IMR-90 (cell line): ENCODE data around the gene PRKN. TPM values are rescaled to one million over a fixed set of nuclear protein-coding genes. Genes with fewer than 3 reads are reported as not detected.

Experiments used
- ATAC-seq: fragments of 200-7000 bp; cut with Tn5 transposase; 2 replicates; pipeline ENCODE4 v1.9.1; 2020; ENCODE audit warnings: low read depth, mild to moderate bottlenecking, moderate library complexity
- BruUV-seq: library from RNA; stranded (reverse); fragments of 400-500 nt; replicated peaks from 2 replicates; lab custom pipeline; 2021; lab: Mats Ljungman, UMichigan
- CTCF ChIA-PET: fragments of 300-600 bp; formaldehyde crosslinking; extraction: SDS; loops from one replicate; lab custom pipeline; 2021; ENCODE audit warnings: antibody characterized with exemption; lab: Yijun Ruan, JAX
- POLR2A ChIA-PET: fragments of 300-600 bp; sonication (Branson Sonifier 250); formaldehyde crosslinking; loops from one replicate; lab custom pipeline; 2022; ENCODE audit warnings: antibody characterized with exemption; ENCODE audit not compliant: unreplicated experiment; lab: Charles Lee
- DNase-seq: peaks from one replicate; pipeline ENCODE4 v3.0.0; 2013
- H2AFZ ChIP-seq: replicated peaks from 2 replicates; pipeline ENCODE3; 2013; ENCODE audit warnings: low read length, mild to moderate bottlenecking; ENCODE audit not compliant: poor library complexity
- H2AK5ac ChIP-seq: 2 replicates; pipeline ENCODE4 v1.6.1; 2013; ENCODE audit warnings: low read depth, low read length, inconsistent platforms
- H2AK9ac ChIP-seq: replicated peaks from 2 replicates; pipeline ENCODE3; 2013; ENCODE audit warnings: mild to moderate bottlenecking, low read depth, low read length, moderate library complexity; ENCODE audit not compliant: poor library complexity
- H2BK120ac ChIP-seq: 2 replicates; pipeline ENCODE4 v1.6.1; 2013; ENCODE audit warnings: low read depth, low read length, inconsistent platforms
- H2BK15ac ChIP-seq: 3 replicates; pipeline ENCODE4 v1.6.1; 2013; ENCODE audit warnings: low read depth, low read length, inconsistent platforms
- H2BK20ac ChIP-seq: 2 replicates; pipeline ENCODE4 v1.6.1; 2013; ENCODE audit warnings: low read depth, mild to moderate bottlenecking, inconsistent platforms, low read length, moderate library complexity
- H2BK5ac ChIP-seq: 2 replicates; pipeline ENCODE4 v1.6.1; 2013; ENCODE audit warnings: mild to moderate bottlenecking, low read depth, low read length, inconsistent platforms; ENCODE audit not compliant: poor library complexity, severe bottlenecking
- H3K14ac ChIP-seq: replicated peaks from 2 replicates; pipeline ENCODE4 v1.6.1; 2013; ENCODE audit warnings: low read depth, low read length, inconsistent platforms
- H3K18ac ChIP-seq: 2 replicates; pipeline ENCODE4 v1.6.1; 2013; ENCODE audit warnings: low read depth, low read length, control low read depth
- H3K23ac ChIP-seq: 2 replicates; pipeline ENCODE4 v1.6.1; 2013; ENCODE audit warnings: low read depth, low read length, inconsistent platforms
- H3K27ac ChIP-seq: 2 replicates; pipeline ENCODE4 v1.5.1; 2013; ENCODE audit warnings: mild to moderate bottlenecking, control low read depth, low read length; ENCODE audit not compliant: insufficient read depth
- H3K27me3 ChIP-seq: 2 replicates; pipeline ENCODE4 v1.6.1; 2013; ENCODE audit warnings: low read length; ENCODE audit not compliant: control insufficient read depth, insufficient read depth
- H3K36me3 ChIP-seq: 2 replicates; pipeline ENCODE4 v1.6.1; 2013; ENCODE audit warnings: low read length, mixed read lengths; ENCODE audit not compliant: control insufficient read depth, insufficient read depth
- H3K4ac ChIP-seq: 2 replicates; pipeline ENCODE4 v1.6.1; 2013; ENCODE audit warnings: low read depth, low read length, inconsistent platforms
- H3K4me1 ChIP-seq: 2 replicates; pipeline ENCODE4 v1.6.1; 2013; ENCODE audit warnings: low read length, mixed read lengths; ENCODE audit not compliant: control insufficient read depth, insufficient read depth
- H3K4me2 ChIP-seq: 2 replicates; pipeline ENCODE4 v1.6.1; 2013; ENCODE audit warnings: low read depth, mild to moderate bottlenecking, control low read depth, low read length, moderate library complexity
- H3K4me3 ChIP-seq: 2 replicates; pipeline ENCODE4 v1.5.1; 2013; ENCODE audit warnings: low read depth, mild to moderate bottlenecking, control low read depth, low read length, moderate library complexity; ENCODE audit not compliant: insufficient read depth
- H3K56ac ChIP-seq: 2 replicates; pipeline ENCODE4 v1.6.1; 2013; ENCODE audit warnings: low read length, inconsistent platforms; ENCODE audit not compliant: insufficient read depth; ENCODE audit errors: extremely low read depth
- H3K79me1 ChIP-seq, 2 experiments: 2 replicates each; pipeline ENCODE4 v1.6.1; 2013; ENCODE audit warnings: low read length in 2 of 2, inconsistent platforms in 1 of 2, low read depth in 1 of 2
- H3K9ac ChIP-seq: 2 replicates; pipeline ENCODE4 v1.6.1; 2013; ENCODE audit warnings: low read depth, low read length, control low read depth
- H3K9me1 ChIP-seq: 2 replicates; pipeline ENCODE4 v1.6.1; 2013; ENCODE audit warnings: low read length, inconsistent platforms; ENCODE audit not compliant: insufficient read depth
- H3K9me3 ChIP-seq: 2 replicates; pipeline ENCODE4 v1.6.1; 2013; ENCODE audit warnings: low read length; ENCODE audit not compliant: control insufficient read depth, insufficient read depth
- H4K20me1 ChIP-seq: 2 replicates; pipeline ENCODE4 v1.6.1; 2013; ENCODE audit warnings: low read length, inconsistent platforms; ENCODE audit not compliant: insufficient read depth
- H4K5ac ChIP-seq: 2 replicates; pipeline ENCODE4 v1.6.1; 2013; ENCODE audit warnings: mild to moderate bottlenecking, low read depth, low read length, control low read depth
- H4K8ac ChIP-seq, 2 experiments: 2 replicates each; pipeline ENCODE4 v1.6.1; 2013; ENCODE audit warnings: low read depth in 2 of 2, low read length in 2 of 2, control low read depth in 1 of 2, inconsistent platforms in 1 of 2
- H4K91ac ChIP-seq: 2 replicates; pipeline ENCODE4 v1.6.1; 2013; ENCODE audit warnings: low read depth, low read length, inconsistent platforms; ENCODE audit not compliant: insufficient read depth
- BHLHE40 ChIP-seq: fragments of 150-350 bp; IDR thresholded peaks from 2 replicates; pipeline ENCODE4 v1.6.1; 2016; ENCODE audit warnings: mild to moderate bottlenecking, low read depth, low read length
- CEBPB ChIP-seq: IDR thresholded peaks from 2 replicates; pipeline ENCODE4 v1.6.1; 2012; ENCODE audit warnings: low read depth, low read length, improper control_type of control experiment
- CHD1 ChIP-seq: IDR thresholded peaks from 2 replicates; pipeline ENCODE4 v1.6.1; 2012; ENCODE audit warnings: low read depth, low read length, improper control_type of control experiment
- FOS ChIP-seq: fragments of 150-350 bp; IDR thresholded peaks from 2 replicates; pipeline ENCODE4 v1.6.1; 2016; ENCODE audit warnings: low read depth, low read length
- MAFK ChIP-seq: IDR thresholded peaks from 2 replicates; pipeline ENCODE4 v1.6.1; 2012; ENCODE audit warnings: low read depth, low read length, improper control_type of control experiment
- MAZ ChIP-seq: IDR thresholded peaks from 2 replicates; pipeline ENCODE4 v1.6.1; 2012; ENCODE audit warnings: low read depth, mild to moderate bottlenecking, low read length, improper control_type of control experiment, moderate library complexity, borderline replicate concordance
- MXI1 ChIP-seq: IDR thresholded peaks from 2 replicates; pipeline ENCODE4 v1.6.1; 2012; ENCODE audit warnings: low read depth, mild to moderate bottlenecking, low read length, moderate library complexity, borderline replicate concordance
- NFE2L2 ChIP-seq: fragments of 150-350 bp; IDR thresholded peaks from 2 replicates; pipeline ENCODE4 v1.6.1; 2016; ENCODE audit warnings: low read depth, mild to moderate bottlenecking, low read length
- POLR2A ChIP-seq: IDR thresholded peaks from 2 replicates; pipeline ENCODE4 v1.6.1; 2012; ENCODE audit warnings: mild to moderate bottlenecking, low read depth, low read length
- RAD21 ChIP-seq: IDR thresholded peaks from 2 replicates; pipeline ENCODE4 v1.6.1; 2012; ENCODE audit warnings: low read length, improper control_type of control experiment
- RCOR1 ChIP-seq: IDR thresholded peaks from 2 replicates; pipeline ENCODE4 v1.6.1; 2012; ENCODE audit warnings: mild to moderate bottlenecking, low read length, improper control_type of control experiment; ENCODE audit not compliant: insufficient replicate concordance
- RFX5 ChIP-seq: IDR thresholded peaks from 2 replicates; pipeline ENCODE4 v1.8.0; 2012; ENCODE audit warnings: low read depth, mild to moderate bottlenecking, low read length, moderate library complexity
- SMC3 ChIP-seq: fragments of 150-350 bp; IDR thresholded peaks from 2 replicates; pipeline ENCODE4 v1.6.1; 2016; ENCODE audit warnings: low read depth, mild to moderate bottlenecking, antibody characterized with exemption, low read length, moderate library complexity
- WGBS, 2 experiments: methylation state at CpG; one replicate each; pipeline versions ENCODE4 v1.1.5 to v1.1.7; 2013; ENCODE audit warnings: missing lambda C conversion rate in 2 of 2; ENCODE audit not compliant: insufficient read length in 1 of 2; ENCODE audit errors: extremely low coverage in 2 of 2; 5-methylcytosine and 5-hydroxymethylcytosine counted together
- dilution Hi-C: fragments of 300-500 bp; cut with HindIII; formaldehyde crosslinking; loops from one replicate; pipeline ENCODE4 v1.14.3; 2018; ENCODE audit warnings: low sequenced_read_pairs; ENCODE audit not compliant: unreplicated experiment
- in situ Hi-C: fragments of 300-500 bp; cut with MboI; formaldehyde crosslinking; loops from 3 replicates; pipeline ENCODE4 v1.14.3; 2019; ENCODE audit warnings: low sequenced_read_pairs, inconsistent platforms, mixed read lengths
- intact Hi-C: fragments of 100-400 bp; cut with micrococcal nuclease; formaldehyde crosslinking; loops from 2 replicates; pipeline ENCODE4 v1.10.0; 2022
- polyA plus RNA-seq, 3 experiments: library from polyadenylated mRNA; depleted of rRNA; stranded (reverse); fragments of >200 nt; gene quantifications; 2 replicates each; pipeline ENCODE4 v1.2.3, GENCODE V29; 2012; ENCODE audit warnings: low replicate concordance in 1 of 3
- total RNA-seq: library from RNA; depleted of rRNA; stranded (reverse); fragments of >200 nt; gene quantifications from 2 replicates; pipeline ENCODE4 v1.2.3, GENCODE V29; 2012
- TF ChIP-seq, protein P1 (sequence below): conservative IDR thresholded peaks from 2 replicates; pipeline ENCODE4 v1.5.1; 2012; ENCODE audit warnings: mild to moderate bottlenecking, low read depth, low read length, improper control_type of control experiment
- TF ChIP-seq, protein P2 (sequence below): fragments of 150-350 bp; IDR thresholded peaks from 2 replicates; pipeline ENCODE4 v1.6.1; 2017; ENCODE audit warnings: mild to moderate bottlenecking, antibody characterized with exemption, low read length, low read depth
- TF ChIP-seq, protein P3 (sequence below): fragments of 150-350 bp; IDR thresholded peaks from 2 replicates; pipeline ENCODE4 v1.6.1; 2016; ENCODE audit warnings: low read depth, mild to moderate bottlenecking, low read length, moderate library complexity, borderline replicate concordance

PRKN gene
- total and polyA plus RNA-seq, 2 of the 4 experiments (the other 2 are of a cell fraction), result 0.15 to 0.18 TPM

DNA sequence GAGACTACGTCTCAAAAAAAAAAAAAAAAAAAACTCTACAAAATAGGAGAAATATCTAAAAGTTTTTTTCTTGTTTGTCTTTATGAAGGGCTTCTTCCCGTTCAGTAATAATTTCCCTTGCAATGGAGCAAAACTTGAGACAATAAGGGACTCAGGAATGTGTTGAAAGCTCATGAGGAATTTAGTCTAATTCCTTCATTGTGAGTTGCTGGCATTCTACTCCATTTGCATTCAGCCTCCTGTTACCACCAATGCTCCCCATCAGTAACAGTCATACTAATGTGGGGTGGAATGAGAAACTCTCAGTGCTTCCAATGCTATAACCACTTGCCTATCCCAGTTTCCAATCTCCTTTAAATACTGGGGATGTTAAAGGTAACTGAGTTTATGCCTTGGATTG is 877.0 kb downstream of the PRKN start:
- no peak overlapping the region for H3K14ac ChIP-seq
- TF ChIP-seq, protein P1, sequence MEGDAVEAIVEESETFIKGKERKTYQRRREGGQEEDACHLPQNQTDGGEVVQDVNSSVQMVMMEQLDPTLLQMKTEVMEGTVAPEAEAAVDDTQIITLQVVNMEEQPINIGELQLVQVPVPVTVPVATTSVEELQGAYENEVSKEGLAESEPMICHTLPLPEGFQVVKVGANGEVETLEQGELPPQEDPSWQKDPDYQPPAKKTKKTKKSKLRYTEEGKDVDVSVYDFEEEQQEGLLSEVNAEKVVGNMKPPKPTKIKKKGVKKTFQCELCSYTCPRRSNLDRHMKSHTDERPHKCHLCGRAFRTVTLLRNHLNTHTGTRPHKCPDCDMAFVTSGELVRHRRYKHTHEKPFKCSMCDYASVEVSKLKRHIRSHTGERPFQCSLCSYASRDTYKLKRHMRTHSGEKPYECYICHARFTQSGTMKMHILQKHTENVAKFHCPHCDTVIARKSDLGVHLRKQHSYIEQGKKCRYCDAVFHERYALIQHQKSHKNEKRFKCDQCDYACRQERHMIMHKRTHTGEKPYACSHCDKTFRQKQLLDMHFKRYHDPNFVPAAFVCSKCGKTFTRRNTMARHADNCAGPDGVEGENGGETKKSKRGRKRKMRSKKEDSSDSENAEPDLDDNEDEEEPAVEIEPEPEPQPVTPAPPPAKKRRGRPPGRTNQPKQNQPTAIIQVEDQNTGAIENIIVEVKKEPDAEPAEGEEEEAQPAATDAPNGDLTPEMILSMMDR, result no peak
- no peak for TF ChIP-seq CHD1
- no peak for TF ChIP-seq RAD21
- no peak for TF ChIP-seq MXI1
- TF ChIP-seq SMC3, result no peak
- TF ChIP-seq FOS, result no peak
- TF ChIP-seq POLR2A, result no peak
- TF ChIP-seq RCOR1, result no peak
- TF ChIP-seq, protein P2, sequence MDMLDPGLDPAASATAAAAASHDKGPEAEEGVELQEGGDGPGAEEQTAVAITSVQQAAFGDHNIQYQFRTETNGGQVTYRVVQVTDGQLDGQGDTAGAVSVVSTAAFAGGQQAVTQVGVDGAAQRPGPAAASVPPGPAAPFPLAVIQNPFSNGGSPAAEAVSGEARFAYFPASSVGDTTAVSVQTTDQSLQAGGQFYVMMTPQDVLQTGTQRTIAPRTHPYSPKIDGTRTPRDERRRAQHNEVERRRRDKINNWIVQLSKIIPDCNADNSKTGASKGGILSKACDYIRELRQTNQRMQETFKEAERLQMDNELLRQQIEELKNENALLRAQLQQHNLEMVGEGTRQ, result no peak
- no peak for TF ChIP-seq MAZ
- no peak for TF ChIP-seq NFE2L2
- TF ChIP-seq BHLHE40, result no peak
- TF ChIP-seq MAFK, result no peak
- TF ChIP-seq CEBPB, result no peak
- TF ChIP-seq, protein P3, sequence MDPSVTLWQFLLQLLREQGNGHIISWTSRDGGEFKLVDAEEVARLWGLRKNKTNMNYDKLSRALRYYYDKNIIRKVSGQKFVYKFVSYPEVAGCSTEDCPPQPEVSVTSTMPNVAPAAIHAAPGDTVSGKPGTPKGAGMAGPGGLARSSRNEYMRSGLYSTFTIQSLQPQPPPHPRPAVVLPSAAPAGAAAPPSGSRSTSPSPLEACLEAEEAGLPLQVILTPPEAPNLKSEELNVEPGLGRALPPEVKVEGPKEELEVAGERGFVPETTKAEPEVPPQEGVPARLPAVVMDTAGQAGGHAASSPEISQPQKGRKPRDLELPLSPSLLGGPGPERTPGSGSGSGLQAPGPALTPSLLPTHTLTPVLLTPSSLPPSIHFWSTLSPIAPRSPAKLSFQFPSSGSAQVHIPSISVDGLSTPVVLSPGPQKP, result no peak
- no peak for TF ChIP-seq RFX5
- no TSS peak for BruUV-seq
- H2AK5ac ChIP-seq, result no peak overlapping the region
- WGBS, 2 experiments, result no CpG with 5 or more reads among the region's 2 CpGs
- H4K20me1 ChIP-seq, result no peaks in the 10 kb centered on the region
- ChIA-PET POLR2A (no interaction called here), CTCF (no interaction called here)
- no peaks in the 10 kb centered on the region for H3K27me3 ChIP-seq
- no peak overlapping the region for H2AK9ac ChIP-seq
- no peak overlapping the region for H3K23ac ChIP-seq
- H2BK120ac ChIP-seq, result no peak overlapping the region
- H2AFZ ChIP-seq, result no peak overlapping the region
- DNase-seq (no peak), ATAC-seq (no peak)
- H3K79me1 ChIP-seq, result no peaks in the 10 kb centered on the region
- H4K91ac ChIP-seq, result no peak overlapping the region
- dilution Hi-C loops, result no loop called here
- no peak overlapping the region for H3K18ac ChIP-seq
- no peak overlapping the region for H3K27ac ChIP-seq
- no peaks in the 10 kb centered on the region for H3K36me3 ChIP-seq
- no peak overlapping the region for H2BK15ac ChIP-seq
- H3K9me1 ChIP-seq, result no peaks in the 10 kb centered on the region
- no peak overlapping the region for H3K4ac ChIP-seq
- H2BK20ac ChIP-seq, result no peak overlapping the region
- H3K4me1 ChIP-seq, result no peaks in the 10 kb centered on the region
- H3K9me3 ChIP-seq, result peaks cover 14% of the 10 kb centered on the region
- intact Hi-C loops, result no loop called here
- in situ Hi-C loops, result no loop called here
- H4K8ac ChIP-seq, result no peak overlapping the region
- no peak overlapping the region for H3K4me2 ChIP-seq
- H3K4me3 ChIP-seq, result no peak overlapping the region
- H4K5ac ChIP-seq, result no peak overlapping the region
- H2BK5ac ChIP-seq, result no peak overlapping the region
- H3K56ac ChIP-seq, result no peak overlapping the region
- H3K9ac ChIP-seq, result no peak overlapping the region
